Activated T-helper 2 cell treated with anti-CD3 and anti-CD28 coated beads, Interferon-gamma antibody, Interleukin-2, Interleukin-4, amounts not matched to agents 10 μg/mL and 5 μg/mL and 100 μg/mL, durations not matched to agents 14 hours and 24 hours and 36 hours (primary cell): ENCODE measurements around the gene FYCO1. TPM values are rescaled to one million over a fixed set of nuclear protein-coding genes. Genes with fewer than 3 reads are reported as not detected.

Source experiments
- DNase-seq: peaks from one replicate; pipeline ENCODE4 v3.0.0; 2021; ENCODE audit warnings: low spot score
- H3K27ac Mint-ChIP-seq: one replicate; pipeline ENCODE4 v1.8.0; 2021; ENCODE audit warnings: mixed read lengths
- H3K27me3 Mint-ChIP-seq: one replicate; pipeline ENCODE4 v1.8.0; 2021; ENCODE audit warnings: low read depth, mixed read lengths
- H3K36me3 Mint-ChIP-seq: one replicate; pipeline ENCODE4 v1.8.0; 2021; ENCODE audit warnings: low read depth, mixed read lengths
- H3K4me1 Mint-ChIP-seq: one replicate; pipeline ENCODE4 v1.8.0; 2021; ENCODE audit warnings: low read depth, mixed read lengths
- H3K4me3 Mint-ChIP-seq: one replicate; pipeline ENCODE4 v1.8.0; 2021; ENCODE audit warnings: low read depth, mild to moderate bottlenecking, moderate library complexity, mixed read lengths
- H3K9me3 Mint-ChIP-seq: one replicate; pipeline ENCODE4 v1.8.0; 2021; ENCODE audit warnings: mixed read lengths
- intact Hi-C: fragments of 100-400 bp; cut with micrococcal nuclease; formaldehyde crosslinking; loops from one replicate; pipeline ENCODE4 v1.15.1; 2023
- total RNA-seq: library from RNA; stranded (reverse); gene quantifications from 2 replicates; pipeline ENCODE4 v1.2.3, GENCODE V29; 2022

The FYCO1 gene
- total RNA-seq, 1 donor from 2014 or later: 20.2 TPM

DNA sequence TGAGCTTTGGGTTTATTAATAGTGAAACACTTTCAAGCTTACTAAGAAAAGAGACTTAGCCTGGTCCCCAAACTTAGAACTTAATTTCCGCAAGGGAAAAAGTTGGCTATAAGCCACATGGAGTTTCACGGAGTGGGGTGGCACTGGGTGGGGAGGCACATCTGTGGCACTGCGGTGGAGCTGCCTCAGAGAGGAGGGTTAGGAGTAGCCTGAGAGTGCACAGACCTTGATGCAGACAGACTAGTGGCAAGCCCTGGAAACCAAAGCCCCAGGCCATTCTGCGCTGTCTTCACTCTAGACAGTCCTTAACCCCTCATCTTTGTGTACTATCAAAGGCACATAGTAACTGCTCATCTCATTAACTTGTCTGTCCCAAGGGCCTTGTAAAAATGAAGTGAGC, 30.4 kb downstream of the FYCO1 start:
- H3K9me3 Mint-ChIP-seq: peaks cover 4% of the 10 kb centered on the region
- H3K4me1 Mint-ChIP-seq: peaks cover 70% of the 10 kb centered on the region
- H3K27ac Mint-ChIP-seq: peak overlapping the region; percentile 69
- H3K36me3 Mint-ChIP-seq: peaks cover 99% of the 10 kb centered on the region
- H3K27me3 Mint-ChIP-seq: no peaks in the 10 kb centered on the region
- no peak overlapping the region for H3K4me3 Mint-ChIP-seq
- no peak for DNase-seq
- intact Hi-C loops: no loop called here

DNA sequence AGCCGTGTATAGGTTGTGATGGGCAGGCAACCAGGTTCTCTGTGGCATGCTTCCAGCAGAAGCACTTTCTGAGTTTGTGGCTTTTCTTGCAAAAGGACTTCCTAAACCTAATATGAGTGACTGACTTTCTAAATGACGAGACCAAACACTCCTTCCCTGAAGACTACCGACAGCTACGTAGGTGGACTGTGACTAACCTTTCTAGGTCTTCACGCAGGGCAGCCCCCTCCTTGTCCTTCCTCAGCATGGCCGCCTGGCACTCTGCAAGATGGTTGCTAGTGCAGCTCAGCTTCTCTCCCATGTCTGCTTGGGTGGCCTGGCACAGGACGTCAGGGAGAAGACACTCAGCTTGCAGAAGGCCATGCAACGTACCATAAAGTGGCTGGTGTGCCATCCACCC, 31.5 kb downstream of the FYCO1 start:
- H3K4me3 Mint-ChIP-seq: peak overlapping the region; percentile 30
- DNase-seq: no peak
- peaks cover 4% of the 10 kb centered on the region for H3K9me3 Mint-ChIP-seq
- intact Hi-C loops: loop anchor here (1.0 kb wide), 5 partner anchors 8 to 29 kb away; partner anchors contain the start of gene CXCR6
- H3K4me1 Mint-ChIP-seq: peaks cover 60% of the 10 kb centered on the region
- peaks cover 99% of the 10 kb centered on the region for H3K36me3 Mint-ChIP-seq
- H3K27ac Mint-ChIP-seq: peak overlapping the region; percentile 69
- no peaks in the 10 kb centered on the region for H3K27me3 Mint-ChIP-seq

DNA sequence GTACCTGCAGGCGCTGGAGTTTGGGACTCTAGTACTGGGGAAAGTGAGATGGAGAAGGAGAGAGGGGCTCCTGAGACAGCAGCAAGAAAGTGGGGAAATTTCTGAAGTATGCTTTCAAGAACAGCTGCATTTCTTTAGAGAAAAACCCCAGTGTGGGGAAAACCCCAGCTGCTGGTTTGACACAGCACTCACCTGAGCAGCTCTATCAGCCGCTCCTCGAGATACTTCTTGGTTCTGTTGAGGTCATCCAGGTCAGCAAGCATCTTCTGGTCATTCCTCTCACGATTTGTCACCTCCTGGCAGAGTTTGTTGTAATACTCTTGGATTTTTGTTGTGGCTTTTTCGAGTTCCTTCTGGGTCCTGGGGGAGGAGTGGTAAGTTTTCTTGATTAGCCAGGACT, 33.6 kb downstream of the FYCO1 start:
- intact Hi-C loops: loop anchor here (1.0 kb wide), 1 partner anchor 11 kb away; no protein-coding TSS in a partner anchor
- H3K4me3 Mint-ChIP-seq: no peak overlapping the region

DNA sequence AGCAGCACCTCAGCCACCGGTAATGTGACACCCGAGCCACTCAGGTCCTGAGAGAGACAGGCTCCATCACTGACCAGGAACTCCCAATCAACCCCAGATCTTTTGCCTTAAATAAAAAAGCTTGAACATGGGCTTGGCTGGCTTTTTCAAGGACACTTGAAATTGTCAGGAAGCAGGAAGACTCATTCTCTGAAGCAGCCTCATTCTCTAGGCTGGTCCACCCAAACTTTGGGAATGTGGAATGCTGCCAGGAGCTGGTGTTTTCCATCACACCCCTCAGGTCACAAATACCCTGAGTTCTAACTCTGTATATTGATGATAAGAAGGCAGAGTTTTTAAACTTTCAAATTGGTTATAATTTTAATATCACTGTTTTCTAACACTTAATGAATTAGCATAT, 35.3 kb downstream of the FYCO1 start:
- Mint-ChIP-seq H3K9me3 (peaks cover 4% of the 10 kb centered on the region), H3K27me3 (no peaks in the 10 kb centered on the region), H3K27ac (no peak overlapping the region), H3K4me1 (peaks cover 45% of the 10 kb centered on the region), H3K4me3 (no peak overlapping the region), H3K36me3 (peaks cover 96% of the 10 kb centered on the region)
- no peak for DNase-seq
- intact Hi-C loops: no loop called here

More for the DNA sequence above, 33.6 kb downstream of the FYCO1 start:
- H3K36me3 Mint-ChIP-seq: peaks cover 99% of the 10 kb centered on the region
- H3K9me3 Mint-ChIP-seq: peaks cover 4% of the 10 kb centered on the region
- no peaks in the 10 kb centered on the region for H3K27me3 Mint-ChIP-seq
- peaks cover 56% of the 10 kb centered on the region for H3K4me1 Mint-ChIP-seq
- H3K27ac Mint-ChIP-seq: peak overlapping the region; percentile 63
- DNase-seq: no peak

DNA sequence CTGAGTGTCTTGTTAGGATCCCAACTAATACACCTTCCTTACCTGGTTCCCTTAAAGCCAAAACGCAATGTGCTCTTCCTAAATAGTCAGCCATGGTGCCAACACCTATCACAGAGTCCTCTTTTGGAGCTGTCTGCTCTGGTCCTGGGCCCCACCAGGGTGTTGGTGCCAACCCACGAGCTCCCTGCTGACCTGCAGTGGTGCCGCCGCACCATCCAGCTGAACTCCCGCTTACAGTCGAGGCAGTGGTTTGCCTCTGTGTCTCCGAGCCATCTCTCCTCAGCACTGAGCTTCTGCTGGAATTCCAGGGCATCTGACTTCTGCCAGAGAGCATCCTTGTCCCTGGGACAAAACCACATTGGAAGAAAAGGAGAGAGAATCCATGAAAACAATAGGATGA, 36.4 kb downstream of the FYCO1 start:
- no peaks in the 10 kb centered on the region for H3K27me3 Mint-ChIP-seq
- DNase-seq: no peak
- H3K4me3 Mint-ChIP-seq: no peak overlapping the region
- peak overlapping the region; percentile 40 for H3K27ac Mint-ChIP-seq
- H3K9me3 Mint-ChIP-seq: peaks cover 4% of the 10 kb centered on the region
- intact Hi-C loops: no loop called here
- H3K4me1 Mint-ChIP-seq: peaks cover 38% of the 10 kb centered on the region
- peaks cover 96% of the 10 kb centered on the region for H3K36me3 Mint-ChIP-seq

DNA sequence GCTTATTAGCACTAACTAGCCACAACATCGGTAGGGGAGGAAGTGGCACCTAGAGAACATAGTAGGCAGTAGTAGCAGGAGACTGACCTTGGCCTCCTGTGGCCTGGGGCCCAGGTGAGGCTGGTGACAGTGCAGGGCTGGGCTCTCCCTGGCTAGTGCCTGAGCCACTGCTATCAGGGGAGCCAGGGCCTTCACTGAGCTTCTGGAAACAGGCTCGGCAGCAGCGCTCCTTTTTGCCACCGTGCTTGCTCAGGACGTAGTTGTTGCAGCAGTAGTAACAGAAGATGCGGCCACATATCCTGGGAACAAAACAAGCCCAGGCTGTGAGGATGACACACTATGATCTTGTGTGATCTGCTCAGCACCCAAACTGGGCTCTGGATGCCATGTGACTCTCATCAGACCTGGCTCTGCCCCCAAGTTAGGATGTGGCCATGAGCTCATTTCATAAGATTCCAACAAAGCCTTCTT, 37.3 kb downstream of the FYCO1 start:
- Mint-ChIP-seq H3K27ac (no peak overlapping the region), H3K9me3 (peaks cover 4% of the 10 kb centered on the region), H3K27me3 (no peaks in the 10 kb centered on the region), H3K4me3 (no peak overlapping the region), H3K4me1 (peaks cover 35% of the 10 kb centered on the region), H3K36me3 (peaks cover 96% of the 10 kb centered on the region)
- intact Hi-C loops: no loop called here
- DNase-seq: no peak

DNA sequence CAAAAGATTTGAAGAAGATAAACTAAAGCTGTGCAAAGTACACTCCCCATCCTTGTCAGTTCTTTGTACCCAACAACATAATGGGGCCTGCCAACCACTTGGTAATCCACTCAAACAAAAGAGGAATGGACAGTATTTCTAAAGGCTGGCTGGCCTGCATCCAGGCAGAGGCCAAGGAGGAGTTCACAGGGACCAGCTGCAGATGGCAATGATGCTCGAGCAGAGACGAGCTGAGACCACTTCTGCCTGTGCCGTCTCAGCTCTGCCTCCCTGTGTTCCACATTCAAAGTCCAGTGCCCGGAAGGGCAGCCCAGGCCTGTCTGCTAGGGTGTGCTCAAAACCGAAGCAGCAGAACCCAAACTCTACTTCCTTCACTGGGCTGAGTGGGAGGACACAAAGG, 38.0 kb downstream of the FYCO1 start:
- peaks cover 4% of the 10 kb centered on the region for H3K9me3 Mint-ChIP-seq
- H3K4me1 Mint-ChIP-seq: peaks cover 31% of the 10 kb centered on the region
- H3K36me3 Mint-ChIP-seq: peaks cover 96% of the 10 kb centered on the region
- peak overlapping the region; percentile 13 for H3K27ac Mint-ChIP-seq
- no peak for DNase-seq
- H3K4me3 Mint-ChIP-seq: no peak overlapping the region
- intact Hi-C loops: no loop called here
- H3K27me3 Mint-ChIP-seq: no peaks in the 10 kb centered on the region

DNA sequence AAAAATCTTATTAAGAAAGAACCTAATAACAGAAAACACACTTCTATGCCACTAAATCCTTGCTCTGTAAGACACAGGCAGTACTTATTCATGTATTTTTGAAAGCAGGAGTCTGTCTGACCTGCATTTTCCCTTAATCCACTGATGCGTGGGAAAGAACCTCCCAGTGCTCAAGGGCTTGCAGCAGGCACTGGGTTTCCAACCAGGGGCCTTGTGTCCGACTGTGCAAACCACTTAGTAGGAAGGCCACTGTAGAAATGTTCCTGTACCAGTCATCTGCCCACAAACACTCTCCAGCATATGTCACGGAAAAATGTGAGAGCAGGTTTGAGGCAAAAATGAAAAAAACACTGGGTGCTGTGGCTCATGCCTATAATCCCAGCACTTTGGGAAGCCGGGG, 39.9 kb downstream of the FYCO1 start:
- H3K4me3 Mint-ChIP-seq: no peak overlapping the region
- H3K4me1 Mint-ChIP-seq: peaks cover 36% of the 10 kb centered on the region
- DNase-seq: no peak
- H3K27me3 Mint-ChIP-seq: no peaks in the 10 kb centered on the region
- intact Hi-C loops: no loop called here
- peaks cover 96% of the 10 kb centered on the region for H3K36me3 Mint-ChIP-seq
- H3K27ac Mint-ChIP-seq: no peak overlapping the region
- peaks cover under 1% of the 10 kb centered on the region for H3K9me3 Mint-ChIP-seq

DNA sequence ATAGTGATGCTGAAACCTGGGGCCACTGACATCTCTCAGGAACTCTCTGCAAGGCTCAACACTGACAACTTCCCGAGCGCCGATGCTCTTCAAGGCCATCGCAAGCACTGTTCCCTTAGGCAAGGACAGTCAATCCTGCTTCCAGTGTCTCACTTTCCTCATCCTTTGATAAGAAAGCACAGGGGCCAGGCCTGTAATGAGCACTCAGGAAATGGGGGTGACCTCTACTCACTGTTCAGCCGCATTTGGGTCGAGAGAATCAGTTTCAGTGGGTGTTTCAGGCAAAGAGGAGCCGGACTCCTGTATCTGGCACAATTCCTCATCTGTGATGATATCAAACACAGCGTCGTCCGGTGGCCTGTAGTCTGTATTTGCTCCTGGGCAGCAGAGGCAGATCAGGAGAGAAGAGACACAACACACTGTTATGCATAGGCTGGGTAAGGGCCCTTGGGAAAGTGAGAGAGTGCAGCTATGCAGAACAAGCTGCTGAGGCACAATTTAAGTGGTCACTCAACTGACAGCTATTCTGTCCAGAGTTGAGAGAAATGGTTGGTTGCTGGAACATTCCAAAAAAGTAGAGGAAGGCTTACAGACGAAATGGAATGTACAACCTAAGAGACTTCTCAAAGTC, 40.5 kb downstream of the FYCO1 start:
- Mint-ChIP-seq H3K4me1 (peaks cover 40% of the 10 kb centered on the region), H3K9me3 (no peaks in the 10 kb centered on the region), H3K27me3 (no peaks in the 10 kb centered on the region), H3K27ac (no peak overlapping the region), H3K36me3 (peaks cover 96% of the 10 kb centered on the region), H3K4me3 (no peak overlapping the region)
- no peak for DNase-seq
- intact Hi-C loops: no loop called here

DNA sequence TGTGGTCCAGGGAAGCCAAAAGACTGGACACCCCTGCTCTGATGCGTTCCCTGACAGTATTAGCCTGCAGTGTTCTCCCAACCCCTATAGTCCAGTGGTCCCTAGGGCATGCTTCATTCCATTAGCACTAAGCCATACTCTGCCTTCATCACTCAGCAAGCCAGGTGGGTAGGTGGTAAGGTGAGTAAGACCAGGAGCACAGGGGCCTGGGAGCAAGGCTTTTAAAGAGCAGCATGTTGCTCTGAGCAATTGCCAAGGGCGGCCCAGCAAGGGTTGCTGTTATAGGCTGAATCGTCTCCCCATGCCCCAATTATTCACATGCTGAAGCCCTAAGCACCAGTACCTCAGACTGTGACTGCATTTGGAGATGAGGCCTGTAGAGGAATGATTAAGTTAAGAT, 41.3 kb downstream of the FYCO1 start:
- Mint-ChIP-seq H3K4me3 (no peak overlapping the region), H3K36me3 (peaks cover 96% of the 10 kb centered on the region), H3K27me3 (no peaks in the 10 kb centered on the region), H3K4me1 (peaks cover 48% of the 10 kb centered on the region), H3K27ac (peak overlapping the region; percentile 31), H3K9me3 (no peaks in the 10 kb centered on the region)
- DNase-seq: no peak
- intact Hi-C loops: no loop called here

DNA sequence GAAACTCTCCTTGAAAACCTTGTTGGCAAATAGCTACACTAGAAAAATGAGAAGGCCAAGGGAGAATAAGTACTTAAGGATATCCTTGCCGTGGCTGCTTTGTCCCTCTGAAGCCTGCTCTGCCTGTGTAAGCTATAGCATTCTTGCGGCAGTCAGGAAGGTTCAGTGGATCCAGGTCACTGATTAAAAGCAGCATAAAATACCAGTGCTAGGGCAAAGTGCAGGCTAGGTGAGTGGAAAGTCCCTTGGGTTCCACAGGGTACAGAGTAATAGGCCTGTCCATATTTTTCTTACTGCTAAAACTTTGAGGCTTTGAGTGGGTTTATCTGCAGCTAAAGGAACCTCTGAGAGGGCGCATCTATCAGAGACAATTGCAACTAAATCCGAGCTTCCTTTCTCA, 42.1 kb downstream of the FYCO1 start:
- DNase-seq: no peak
- Mint-ChIP-seq H3K9me3 (no peaks in the 10 kb centered on the region), H3K27ac (no peak overlapping the region), H3K36me3 (peaks cover 96% of the 10 kb centered on the region), H3K4me3 (no peak overlapping the region), H3K4me1 (peaks cover 56% of the 10 kb centered on the region), H3K27me3 (no peaks in the 10 kb centered on the region)
- intact Hi-C loops: no loop called here

DNA sequence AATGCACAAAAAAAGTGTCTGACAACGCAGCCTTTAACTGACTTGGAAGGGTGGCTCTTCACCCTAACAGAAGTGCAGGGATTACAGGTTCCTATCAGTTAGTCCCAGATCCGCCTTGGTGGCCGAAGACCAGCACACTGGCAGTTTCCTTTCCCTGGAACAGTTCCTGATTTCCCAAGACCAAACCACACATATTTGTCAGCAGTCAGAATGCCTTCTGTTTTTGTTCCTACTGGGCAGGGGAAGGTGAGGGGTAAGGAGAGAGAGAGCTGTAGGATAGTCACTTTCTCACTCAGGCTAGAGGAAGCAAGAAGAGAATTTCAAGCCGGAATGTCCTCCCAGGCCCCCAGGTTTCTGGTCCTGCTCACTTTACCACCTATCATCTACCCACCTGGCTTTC, 43.2 kb downstream of the FYCO1 start:
- no peaks in the 10 kb centered on the region for H3K9me3 Mint-ChIP-seq
- peaks cover 95% of the 10 kb centered on the region for H3K36me3 Mint-ChIP-seq
- intact Hi-C loops: no loop called here
- no peaks in the 10 kb centered on the region for H3K27me3 Mint-ChIP-seq
- peaks cover 64% of the 10 kb centered on the region for H3K4me1 Mint-ChIP-seq
- H3K27ac Mint-ChIP-seq: no peak overlapping the region
- no peak overlapping the region for H3K4me3 Mint-ChIP-seq
- DNase-seq: no peak

DNA sequence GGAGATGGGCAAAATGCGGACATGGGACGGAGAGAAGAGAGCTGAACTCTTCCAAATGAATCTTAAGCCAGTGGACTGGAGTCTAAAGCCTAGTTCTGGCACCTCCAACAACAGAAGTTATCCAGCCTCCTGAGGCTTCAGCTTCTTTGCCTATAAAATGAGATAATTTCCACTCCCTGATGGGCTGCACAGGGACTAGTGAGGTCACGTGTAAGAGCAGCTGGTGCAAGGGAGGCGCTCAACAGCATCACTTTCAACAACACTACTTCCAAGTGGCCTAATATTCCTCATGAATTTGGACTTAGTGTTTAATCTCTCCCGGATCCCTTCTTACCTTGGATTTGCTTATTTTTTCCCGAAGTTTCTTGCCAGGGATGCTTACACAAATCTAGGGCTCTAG, 43.7 kb downstream of the FYCO1 start:
- H3K36me3 Mint-ChIP-seq: peaks cover 95% of the 10 kb centered on the region
- no peak overlapping the region for H3K4me3 Mint-ChIP-seq
- peak overlapping the region; percentile 78 for H3K27ac Mint-ChIP-seq
- intact Hi-C loops: loop anchor here (1.0 to 2.0 kb wide), 3 partner anchors 10 to 41 kb away; no protein-coding TSS in a partner anchor
- DNase-seq: no peak
- H3K4me1 Mint-ChIP-seq: peaks cover 66% of the 10 kb centered on the region
- no peaks in the 10 kb centered on the region for H3K27me3 Mint-ChIP-seq
- H3K9me3 Mint-ChIP-seq: no peaks in the 10 kb centered on the region
